GM21737 (cell line): Measurements from ENCODE around the gene GLRX.
A peak's percentile ranks its signal among the peaks of the same experiment; 100 is the strongest.

ENCODE experiments used
- ATAC-seq: cut with Tn5 transposase; IDR thresholded peaks from one replicate; pipeline ENCODE4 v1.9.1; 2021; ENCODE audit warnings: mild to moderate bottlenecking, moderate library complexity; ENCODE audit not compliant: unreplicated experiment

GLRX gene

GRCh38 chr5:95784514-95785302 lies 37.8 kb downstream of the GLRX start:
- ATAC-seq = no peak

- no peak for ATAC-seq
Observed at GRCh38 chr5:95783661-95784060, 38.9 kb downstream of the GLRX start.

GRCh38 chr5:95782181-95782580 lies 40.3 kb downstream of the GLRX start:
- no peak for ATAC-seq

GRCh38 chr5:95781101-95781583 lies 41.4 kb downstream of the GLRX start:
- ATAC-seq = peak; percentile 89

- ATAC-seq = no peak
Observed at GRCh38 chr5:95780597-95780996, 41.9 kb downstream of the GLRX start.

GRCh38 chr5:95779611-95780010 lies 42.9 kb downstream of the GLRX start:
- ATAC-seq = no peak

GRCh38 chr5:95778713-95779436 lies 43.7 kb downstream of the GLRX start:
- ATAC-seq = no peak

- no peak for ATAC-seq
Observed at GRCh38 chr5:95777441-95777840, 45.1 kb downstream of the GLRX start.

- ATAC-seq = no peak
Observed at GRCh38 chr5:95773335-95774059, 49.0 kb downstream of the GLRX start.

GRCh38 chr5:95771892-95772291 lies 50.6 kb downstream of the GLRX start:
- no peak for ATAC-seq

- ATAC-seq = no peak
Observed at GRCh38 chr5:95770830-95771708, 51.5 kb downstream of the GLRX start.

GRCh38 chr5:95768731-95769130 lies 53.8 kb downstream of the GLRX start:
- ATAC-seq = no peak

GRCh38 chr5:95763941-95764340 lies 58.6 kb downstream of the GLRX start:
- ATAC-seq = no peak
